ENCODE results near the gene ARAF.

DNA sequence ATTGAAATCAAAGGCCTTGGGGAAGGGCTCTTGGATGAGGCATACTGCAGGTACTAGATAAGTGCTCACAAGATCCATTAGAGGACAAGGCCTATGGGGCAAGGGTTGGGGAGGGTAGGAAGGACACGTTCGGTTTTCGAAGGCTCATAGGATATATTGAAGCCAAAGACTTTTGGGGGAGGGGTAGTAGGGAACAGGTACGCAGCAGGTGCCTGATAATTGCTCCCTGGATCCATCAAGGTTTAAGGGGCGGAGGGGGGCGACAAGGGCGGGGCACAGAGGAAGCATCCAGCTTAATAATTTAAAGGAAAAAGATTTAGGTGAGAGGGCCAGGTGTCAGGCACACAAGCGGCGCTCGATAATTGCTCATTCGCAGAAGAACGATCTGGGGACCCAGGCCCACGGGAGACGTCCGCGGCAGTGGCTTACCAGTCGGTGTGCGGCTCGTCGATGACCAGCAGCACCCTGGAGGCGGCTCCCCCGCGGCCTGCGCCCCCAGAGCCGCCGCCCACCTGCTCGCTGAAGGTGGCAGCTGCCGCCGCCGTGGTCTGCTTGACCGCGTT lies 58.0 kb downstream of the ARAF start:
- TF ChIP-seq EZH2 (IDR thresholded peaks at IDR 0.05; ENCODE audit: low read depth), result no peak
- TF ChIP-seq, protein P1, sequence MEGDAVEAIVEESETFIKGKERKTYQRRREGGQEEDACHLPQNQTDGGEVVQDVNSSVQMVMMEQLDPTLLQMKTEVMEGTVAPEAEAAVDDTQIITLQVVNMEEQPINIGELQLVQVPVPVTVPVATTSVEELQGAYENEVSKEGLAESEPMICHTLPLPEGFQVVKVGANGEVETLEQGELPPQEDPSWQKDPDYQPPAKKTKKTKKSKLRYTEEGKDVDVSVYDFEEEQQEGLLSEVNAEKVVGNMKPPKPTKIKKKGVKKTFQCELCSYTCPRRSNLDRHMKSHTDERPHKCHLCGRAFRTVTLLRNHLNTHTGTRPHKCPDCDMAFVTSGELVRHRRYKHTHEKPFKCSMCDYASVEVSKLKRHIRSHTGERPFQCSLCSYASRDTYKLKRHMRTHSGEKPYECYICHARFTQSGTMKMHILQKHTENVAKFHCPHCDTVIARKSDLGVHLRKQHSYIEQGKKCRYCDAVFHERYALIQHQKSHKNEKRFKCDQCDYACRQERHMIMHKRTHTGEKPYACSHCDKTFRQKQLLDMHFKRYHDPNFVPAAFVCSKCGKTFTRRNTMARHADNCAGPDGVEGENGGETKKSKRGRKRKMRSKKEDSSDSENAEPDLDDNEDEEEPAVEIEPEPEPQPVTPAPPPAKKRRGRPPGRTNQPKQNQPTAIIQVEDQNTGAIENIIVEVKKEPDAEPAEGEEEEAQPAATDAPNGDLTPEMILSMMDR (conservative IDR thresholded peaks at IDR 0.05), result no peak
